H1 (cell line): Measurements from ENCODE around the gene EXT2. TPM values are rescaled to one million over a fixed set of nuclear protein-coding genes. Genes with fewer than 3 reads are reported as not detected.

Experiments
- CTCF ChIA-PET: fragments of 300-600 bp; sonication (Branson Sonifier 250); formaldehyde crosslinking; loops from one replicate; lab custom pipeline; 2021; ENCODE audit not compliant: partially characterized antibody; lab: Charles Lee
- POLR2A ChIA-PET: fragments of 300-600 bp; sonication (Branson Sonifier 250); formaldehyde crosslinking; loops from one replicate; lab custom pipeline; 2021; ENCODE audit warnings: inconsistent platforms; ENCODE audit not compliant: partially characterized antibody; lab: Charles Lee
- DNase-seq, 2 experiments: peaks; one replicate each; pipeline versions ENCODE4 v3.0.0 to v3.0.0-alpha.2; 2010 to 2022; ENCODE audit warnings: low spot score in 2 of 2, low read depth in 1 of 2, mixed read lengths in 1 of 2
- FAIRE-seq: peaks from 2 replicates; lab custom pipeline; 2011; peaks lifted over from hg19 to GRCh38; lab: Jason Lieb, UNC
- H2AFZ ChIP-seq: 2 replicates; pipeline ENCODE4 v1.8.1; 2012; ENCODE audit warnings: low read length, inconsistent platforms
- H2AK5ac ChIP-seq: 2 replicates; pipeline ENCODE4 v1.6.1; 2013; ENCODE audit warnings: low read depth, low read length
- H2BK120ac ChIP-seq: replicated peaks from 2 replicates; pipeline ENCODE3; 2013; ENCODE audit warnings: low read depth, low read length, inconsistent platforms
- H2BK12ac ChIP-seq: 2 replicates; pipeline ENCODE4 v1.6.1; 2013; ENCODE audit warnings: low read depth, low read length
- H2BK15ac ChIP-seq: 2 replicates; pipeline ENCODE4 v1.6.1; 2013; ENCODE audit warnings: low read length
- H2BK20ac ChIP-seq: 2 replicates; pipeline ENCODE4 v1.6.1; 2013; ENCODE audit warnings: low read length
- H2BK5ac ChIP-seq: 2 replicates; pipeline ENCODE4 v1.6.1; 2013; ENCODE audit warnings: low read depth, low read length
- H3K14ac ChIP-seq: 2 replicates; pipeline ENCODE4 v1.6.1; 2013; ENCODE audit warnings: inconsistent platforms; ENCODE audit not compliant: insufficient read length
- H3K18ac ChIP-seq: 2 replicates; pipeline ENCODE4 v1.6.1; 2013; ENCODE audit warnings: low read length; ENCODE audit errors: extremely low read depth
- H3K23ac ChIP-seq: 2 replicates; pipeline ENCODE4 v1.6.1; 2013; ENCODE audit warnings: inconsistent platforms; ENCODE audit not compliant: insufficient read length
- H3K23me2 ChIP-seq: 2 replicates; pipeline ENCODE4 v1.6.1; 2013; ENCODE audit warnings: low read depth, low read length
- H3K27ac ChIP-seq: 2 replicates; pipeline ENCODE4 v1.6.1; 2011; ENCODE audit warnings: low read depth, low read length, inconsistent platforms
- H3K27me3 ChIP-seq, 4 experiments: replicated peaks in 1 of 4; 1 replicate in 1 of 4; 2 replicates in 3 of 4; pipeline versions ENCODE4 v1.6.1 to v1.8.1; 2011 to 2013; ENCODE audit warnings: low read length in 3 of 4, mild to moderate bottlenecking in 3 of 4, inconsistent platforms in 2 of 4, mixed read lengths in 2 of 4, moderate library complexity in 1 of 4; ENCODE audit not compliant: control insufficient read depth in 3 of 4, insufficient read depth in 3 of 4; ENCODE audit errors: extremely low read depth in 1 of 4
- H3K36me3 ChIP-seq, 4 experiments: 2 replicates each; pipeline versions ENCODE4 v1.6.1 to v1.8.1; 2011 to 2013; ENCODE audit warnings: mild to moderate bottlenecking in 4 of 4, low read length in 3 of 4, moderate library complexity in 2 of 4, control low read depth in 1 of 4, inconsistent platforms in 1 of 4; ENCODE audit not compliant: insufficient read depth in 4 of 4, control insufficient read depth in 2 of 4
- H3K4ac ChIP-seq: replicated peaks from 2 replicates; pipeline ENCODE3; 2013; ENCODE audit warnings: low read length, low read depth, mixed read lengths, inconsistent platforms; ENCODE audit not compliant: insufficient read length
- H3K4me1 ChIP-seq, 4 experiments: replicated peaks in 1 of 4; 1 replicate in 1 of 4; 2 replicates in 3 of 4; pipeline versions ENCODE4 v1.6.1 to v1.8.1; 2011 to 2013; ENCODE audit warnings: low read length in 3 of 4, inconsistent platforms in 2 of 4, mixed read lengths in 1 of 4; ENCODE audit not compliant: insufficient read depth in 4 of 4, control insufficient read depth in 3 of 4
- H3K4me2 ChIP-seq, 2 experiments: 2 replicates each; pipeline versions ENCODE4 v1.6.1 to v1.8.1; 2011 to 2013; ENCODE audit warnings: low read depth in 2 of 2, low read length in 2 of 2, control low read depth in 1 of 2, inconsistent platforms in 1 of 2, mild to moderate bottlenecking in 1 of 2; ENCODE audit not compliant: insufficient read depth in 1 of 2
- H3K4me3 ChIP-seq, 4 experiments: fragments of 200-600, 300-600 bp in 1 of 4; sonication (generic), shearing (Covaris generic), sonication (Bioruptor Twin) in 1 of 4; 2 replicates each; pipeline versions ENCODE4 v1.5.1 to v1.8.1; 2011 to 2016; ENCODE audit warnings: low read length in 4 of 4, low read depth in 3 of 4, control low read depth in 2 of 4, inconsistent platforms in 2 of 4, mild to moderate bottlenecking in 2 of 4, mixed read lengths in 1 of 4, moderate library complexity in 1 of 4; ENCODE audit not compliant: insufficient read depth in 2 of 4; ENCODE audit errors: extremely low read depth in 1 of 4
- H3K56ac ChIP-seq: replicated peaks from 2 replicates; pipeline ENCODE3; 2013; ENCODE audit warnings: low read depth, mild to moderate bottlenecking, mixed read lengths, low read length, inconsistent platforms; ENCODE audit not compliant: insufficient read length
- H3K79me1 ChIP-seq: 2 replicates; pipeline ENCODE4 v1.6.1; 2013; ENCODE audit warnings: low read depth, low read length, control low read depth
- H3K79me2 ChIP-seq, 2 experiments: 2 replicates each; pipeline versions ENCODE4 v1.6.1 to v1.8.1; 2012 to 2013; ENCODE audit warnings: low read length in 2 of 2, mild to moderate bottlenecking in 2 of 2, inconsistent platforms in 1 of 2; ENCODE audit not compliant: insufficient read depth in 2 of 2, control insufficient read depth in 1 of 2
- H3K9ac ChIP-seq, 4 experiments: replicated peaks in 1 of 4; 1 replicate in 1 of 4; 2 replicates in 3 of 4; pipeline versions ENCODE4 v1.6.1 to v1.8.1; 2011 to 2013; ENCODE audit warnings: low read depth in 3 of 4, low read length in 3 of 4, control low read depth in 2 of 4, mild to moderate bottlenecking in 2 of 4, moderate library complexity in 2 of 4, inconsistent platforms in 1 of 4; ENCODE audit errors: extremely low read depth in 1 of 4
- H3K9me3 ChIP-seq, 2 experiments: 2 replicates each; pipeline versions ENCODE4 v1.6.1 to v1.8.1; 2012 to 2013; ENCODE audit warnings: mild to moderate bottlenecking in 2 of 2, moderate library complexity in 2 of 2, control low read depth in 1 of 2, inconsistent platforms in 1 of 2, low read depth in 1 of 2, low read length in 1 of 2, mixed read lengths in 1 of 2; ENCODE audit not compliant: insufficient read depth in 2 of 2
- H4K20me1 ChIP-seq, 2 experiments: replicated peaks in 1 of 2; 2 replicates each; pipeline versions ENCODE3 to v1.8.1; 2011 to 2013; ENCODE audit warnings: inconsistent platforms in 2 of 2, low read length in 2 of 2, mild to moderate bottlenecking in 1 of 2; ENCODE audit not compliant: insufficient read depth in 2 of 2, control insufficient read depth in 1 of 2
- H4K5ac ChIP-seq: 2 replicates; pipeline ENCODE4 v1.6.1; 2013; ENCODE audit warnings: low read length, low read depth, mixed read lengths, inconsistent platforms; ENCODE audit not compliant: insufficient read length
- H4K8ac ChIP-seq: 2 replicates; pipeline ENCODE4 v1.8.0; 2013; ENCODE audit warnings: mild to moderate bottlenecking, moderate library complexity, low read length, inconsistent platforms; ENCODE audit not compliant: insufficient read depth; ENCODE audit errors: extremely low read depth
- H4K91ac ChIP-seq: replicated peaks from 2 replicates; pipeline ENCODE3; 2013; ENCODE audit warnings: low read length, mixed read lengths, inconsistent platforms; ENCODE audit not compliant: insufficient read length
- CBX8 ChIP-seq: fragments of 300-800, 300-1000 bp; sonication (generic); IDR thresholded peaks from 2 replicates; pipeline ENCODE4 v1.7.1; 2016; ENCODE audit warnings: low read depth, low read length, borderline replicate concordance
- E2F6 ChIP-seq: IDR thresholded peaks from 2 replicates; pipeline ENCODE4 v1.6.1; 2012; ENCODE audit warnings: inconsistent platforms
- EZH2 ChIP-seq: fragments of 200-600 bp; sonication (generic); IDR thresholded peaks from 2 replicates; pipeline ENCODE4 v1.7.1; 2012; ENCODE audit warnings: low read depth, mild to moderate bottlenecking, moderate library complexity, low read length, inconsistent platforms; ENCODE audit not compliant: severe bottlenecking
- FOSL1 ChIP-seq: IDR thresholded peaks from 2 replicates; pipeline ENCODE4 v1.6.1; 2011; ENCODE audit warnings: mild to moderate bottlenecking, low read depth, low read length, moderate library complexity; ENCODE audit not compliant: insufficient read depth
- SRF ChIP-seq: IDR thresholded peaks from 2 replicates; pipeline ENCODE4 v1.6.1; 2011; ENCODE audit warnings: mild to moderate bottlenecking, low read depth, low read length, moderate library complexity
- TAF1 ChIP-seq: IDR thresholded peaks from 2 replicates; pipeline ENCODE4 v1.6.1; 2011; ENCODE audit warnings: mild to moderate bottlenecking, low read depth, low read length
- ZNF274 ChIP-seq: IDR thresholded peaks from 2 replicates; pipeline ENCODE4 v1.7.0; 2012; ENCODE audit warnings: low read length, borderline replicate concordance; ENCODE audit errors: extremely low read depth
- WGBS, 2 experiments: shearing (Covaris generic) in 1 of 2; methylation state at CpG; one replicate each; pipeline versions ENCODE4 v1.1.6 to v1.1.7; 2013 to 2015; ENCODE audit warnings: low lambda C conversion rate in 2 of 2, mixed read lengths in 2 of 2, inconsistent platforms in 1 of 2, low coverage in 1 of 2, missing lambda C conversion rate in 1 of 2; ENCODE audit not compliant: insufficient replicate concordance in 2 of 2, insufficient coverage in 1 of 2, insufficient read length in 1 of 2; ENCODE audit errors: extremely low coverage in 1 of 2, missing lambda C conversion rate in 1 of 2; 5-methylcytosine and 5-hydroxymethylcytosine counted together
- polyA plus RNA-seq, 7 experiments: library from polyadenylated mRNA; depleted of rRNA in 3 of 7; stranded (reverse) in 5 of 7; unstranded in 2 of 7; fragments of >200 nt in 5 of 7; fragments of 200-250 nt in 2 of 7; gene quantifications; 1 replicate in 5 of 7; 2 replicates in 1 of 7; 4 replicates in 1 of 7; pipeline versions ENCODE4 v1.2.1 to v1.2.3, GENCODE V29; 2011 to 2013; ENCODE audit warnings: missing spikeins in 2 of 7, mixed read lengths in 2 of 7
- total RNA-seq: library from RNA; stranded (reverse); fragmentation: NEBNext Ultra II Directional; extraction: Animal tissue kit (Norgen Biotek cat#: 25700); gene quantifications from 2 replicates; pipeline ENCODE4 v1.2.1, GENCODE V29; 2021

The EXT2 gene
- total and polyA plus RNA-seq, 2 of the 8 experiments (the other 6 are each of a cell fraction or from before 2014, with no cell fraction given) = 29.8 to 42.8 TPM

GRCh38 chr11:44162004-44162403 lies 66.5 kb downstream of the EXT2 start:
- Histone ChIP-seq H3K4me3 (no peak overlapping the region), H3K4ac (no peak overlapping the region), H3K79me1 (no peaks in the 10 kb centered on the region), H4K20me1 (peaks cover 0 to 2% of the 10 kb centered on the region in 2 experiments), H3K18ac (no peak overlapping the region), H4K91ac (no peak overlapping the region), H3K27ac (no peak overlapping the region), H2BK20ac (no peak overlapping the region), H3K56ac (no peak overlapping the region), H3K79me2 (no peaks in the 10 kb centered on the region), H4K8ac (no peak overlapping the region), H3K4me1 (no peaks in the 10 kb centered on the region), H3K14ac (no peak overlapping the region), H2AFZ (no peak overlapping the region), H3K27me3 (no peaks in the 10 kb centered on the region), H2BK120ac (no peak overlapping the region), H2BK5ac (no peak overlapping the region), H3K23ac (no peak overlapping the region), H2BK15ac (no peak overlapping the region), H3K9me3 (no peaks in the 10 kb centered on the region), H4K5ac (no peak overlapping the region), H2BK12ac (no peak overlapping the region), H3K36me3 (no peaks in the 10 kb centered on the region), H2AK5ac (no peak overlapping the region), H3K4me2 (no peak overlapping the region), H3K23me2 (no peaks in the 10 kb centered on the region), H3K9ac (no peak overlapping the region)
- TF ChIP-seq FOSL1 (no peak), E2F6 (no peak), ZNF274 (no peak), SRF (no peak), CBX8 (no peak), EZH2 (no peak), TAF1 (no peak)
- no peak for FAIRE-seq
- WGBS, 2 experiments = 86% methylated on average over 1 of the region's 1 CpG; no CpG with 5 or more reads in 1 of the 2 experiments
- POLR2A ChIA-PET = no interaction called here
- CTCF ChIA-PET = interaction anchor here (0.6 kb wide), 2 partner anchors 9 to 228 kb away, joined by 3 to 4 read pairs; no protein-coding TSS in a partner anchor
- DNase-seq = no peak
